Subcutaneous adipose tissue (tissue), 4 donors: Measurements from ENCODE around the gene KCNMB3. TPM values are rescaled to one million over a fixed set of nuclear protein-coding genes. Genes with fewer than 3 reads are reported as not detected.

Experiments used
- total RNA-seq, 4 donors: library from RNA; depleted of rRNA; stranded (reverse); fragments of >200 nt; gene quantifications; one replicate each; pipeline ENCODE4 v1.1.0, GENCODE V29; 2016
- TF ChIP-seq, protein P1 (sequence below): fragments of 450-650 bp; IDR thresholded peaks from one replicate; pipeline ENCODE4 v1.5.1; 2016; ENCODE audit warnings: low read depth, mild to moderate bottlenecking, control low read depth, antibody characterized with exemption, moderate library complexity

The KCNMB3 gene
- total RNA-seq, 4 donors from 2014 or later: 2.2 to 4.3 (median 2.8) TPM

DNA sequence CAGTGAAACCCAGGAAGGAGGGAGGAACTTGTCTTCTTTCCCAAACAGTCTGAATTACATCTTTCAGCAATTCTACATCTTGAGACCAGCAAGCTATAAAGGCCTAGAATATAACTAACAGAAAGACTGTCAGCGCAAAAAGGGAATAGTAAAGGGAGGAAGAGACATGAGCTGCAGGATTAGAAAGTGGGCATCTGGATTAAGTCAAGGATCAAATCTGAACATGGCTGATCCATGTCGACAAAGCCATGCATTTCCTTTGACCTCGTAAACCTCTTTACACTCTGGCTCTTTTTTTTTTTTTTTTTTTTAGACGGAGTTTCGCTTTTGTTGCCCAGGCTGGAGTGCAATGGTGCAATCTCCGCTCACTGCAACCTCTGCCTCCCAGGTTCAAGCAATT, 35.4 kb upstream of the KCNMB3 start:
- TF ChIP-seq, protein P1, sequence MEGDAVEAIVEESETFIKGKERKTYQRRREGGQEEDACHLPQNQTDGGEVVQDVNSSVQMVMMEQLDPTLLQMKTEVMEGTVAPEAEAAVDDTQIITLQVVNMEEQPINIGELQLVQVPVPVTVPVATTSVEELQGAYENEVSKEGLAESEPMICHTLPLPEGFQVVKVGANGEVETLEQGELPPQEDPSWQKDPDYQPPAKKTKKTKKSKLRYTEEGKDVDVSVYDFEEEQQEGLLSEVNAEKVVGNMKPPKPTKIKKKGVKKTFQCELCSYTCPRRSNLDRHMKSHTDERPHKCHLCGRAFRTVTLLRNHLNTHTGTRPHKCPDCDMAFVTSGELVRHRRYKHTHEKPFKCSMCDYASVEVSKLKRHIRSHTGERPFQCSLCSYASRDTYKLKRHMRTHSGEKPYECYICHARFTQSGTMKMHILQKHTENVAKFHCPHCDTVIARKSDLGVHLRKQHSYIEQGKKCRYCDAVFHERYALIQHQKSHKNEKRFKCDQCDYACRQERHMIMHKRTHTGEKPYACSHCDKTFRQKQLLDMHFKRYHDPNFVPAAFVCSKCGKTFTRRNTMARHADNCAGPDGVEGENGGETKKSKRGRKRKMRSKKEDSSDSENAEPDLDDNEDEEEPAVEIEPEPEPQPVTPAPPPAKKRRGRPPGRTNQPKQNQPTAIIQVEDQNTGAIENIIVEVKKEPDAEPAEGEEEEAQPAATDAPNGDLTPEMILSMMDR: no peak

DNA sequence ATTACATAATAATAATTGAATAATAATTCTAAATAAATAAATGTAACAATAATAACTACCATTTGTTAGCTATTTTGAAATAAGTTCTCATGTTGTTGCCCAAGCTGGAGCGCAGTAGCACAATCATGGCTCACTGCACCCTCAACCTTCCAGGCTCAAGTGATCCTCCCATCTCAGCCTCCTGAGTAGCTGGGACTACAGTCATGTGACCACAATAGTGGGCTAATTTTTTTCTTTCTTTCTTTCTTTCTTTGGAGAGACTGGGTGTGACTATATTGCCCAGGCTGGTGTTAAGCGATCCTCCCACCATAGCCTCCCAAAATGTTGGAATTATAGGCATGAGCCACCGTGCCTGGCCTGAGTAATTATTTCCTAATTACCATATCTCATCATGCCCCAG, 30.9 kb upstream of the KCNMB3 start:
- TF ChIP-seq, protein P1: no peak

DNA sequence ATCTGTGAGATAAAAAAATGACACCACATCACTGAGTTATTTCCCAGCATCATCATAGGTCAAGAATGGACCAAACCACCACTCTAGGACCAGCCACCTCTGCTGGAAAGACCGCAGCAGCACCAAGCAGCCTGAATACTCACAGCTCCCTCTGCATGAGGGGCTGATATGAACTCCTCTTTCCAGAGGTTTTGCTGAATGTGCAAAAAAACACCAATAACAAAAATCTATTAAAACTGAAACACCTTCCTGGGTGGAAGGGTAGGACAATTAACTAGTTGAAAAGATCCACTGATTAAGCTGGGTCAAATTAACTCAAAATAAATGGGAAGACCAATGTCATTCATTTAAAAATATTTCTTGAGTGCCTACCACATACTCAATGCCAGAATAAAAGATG, 28.9 kb upstream of the KCNMB3 start:
- TF ChIP-seq, protein P1: no peak

DNA sequence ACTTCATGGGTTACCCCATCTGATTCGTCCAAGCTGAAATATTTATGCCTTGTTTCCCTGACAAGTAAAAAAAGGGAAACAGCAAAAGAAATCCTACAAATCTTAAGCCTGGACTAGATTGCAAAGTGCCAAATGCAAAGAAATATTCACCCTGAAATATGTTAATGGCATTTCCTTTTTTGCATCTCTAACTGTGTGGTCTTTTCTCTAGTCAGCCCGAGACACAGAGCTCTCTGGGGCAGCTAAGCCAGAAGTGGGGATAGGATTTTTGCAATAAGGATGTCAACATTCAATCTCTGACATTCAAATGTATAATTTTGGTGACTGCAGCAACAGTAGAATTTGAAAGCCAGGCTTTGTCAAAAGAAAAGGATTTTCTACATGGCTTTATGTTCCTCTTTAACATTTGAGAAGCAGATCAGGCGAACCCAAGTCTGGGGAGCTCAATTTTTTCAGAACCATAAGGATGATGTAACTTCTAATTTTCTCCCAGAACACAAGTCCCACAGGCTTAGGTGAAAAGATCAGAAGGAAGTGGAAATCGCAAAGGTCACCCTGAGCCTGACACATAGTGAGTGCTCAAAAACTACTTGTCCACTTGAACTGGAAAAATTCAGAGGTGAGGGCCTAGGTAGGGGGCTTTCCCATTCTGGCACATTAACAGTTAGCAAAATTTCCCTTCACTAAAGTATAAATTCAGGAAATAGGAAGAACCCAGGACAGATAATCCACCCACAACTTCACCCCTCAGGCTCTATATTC, 28.2 kb upstream of the KCNMB3 start:
- TF ChIP-seq, protein P1: no peak

DNA sequence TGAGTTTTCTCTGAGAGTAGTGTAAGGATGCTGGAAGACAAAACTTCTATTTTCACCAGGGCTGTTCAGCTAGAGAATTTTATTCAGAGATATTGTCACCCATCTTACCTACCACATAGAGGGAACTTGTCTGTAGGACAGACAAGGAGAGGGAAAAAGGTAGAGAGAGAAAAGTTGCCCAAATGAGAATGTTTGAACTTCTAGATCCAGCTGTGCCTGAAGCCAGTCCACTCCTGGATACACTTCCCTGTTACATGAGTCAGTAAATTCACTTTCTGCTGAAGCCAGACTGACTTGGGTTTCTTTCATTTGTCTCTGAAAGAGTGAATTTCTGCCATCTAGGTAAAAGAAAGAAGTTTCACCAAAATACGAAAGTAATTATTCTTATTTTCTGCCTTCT, 27.2 kb upstream of the KCNMB3 start:
- TF ChIP-seq, protein P1: no peak

DNA sequence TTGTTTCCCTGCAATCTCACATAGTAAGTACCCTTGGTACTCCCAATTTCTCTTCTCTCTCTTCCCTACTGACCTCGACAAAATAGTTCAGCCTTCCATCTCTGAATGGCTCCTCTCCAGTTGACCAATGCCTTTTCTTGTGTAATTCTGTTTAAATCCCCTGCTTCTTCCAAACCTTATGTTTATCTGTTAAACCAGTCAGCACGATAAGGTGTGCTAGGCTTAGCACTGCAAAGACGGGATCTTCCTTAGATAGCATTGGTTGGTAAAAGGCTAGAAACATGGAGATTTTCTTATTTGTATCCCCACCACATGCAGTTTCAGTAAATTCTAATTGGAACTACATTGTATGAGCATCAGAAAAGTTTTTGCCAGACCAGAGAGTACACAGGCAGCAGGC, 25.8 kb upstream of the KCNMB3 start:
- TF ChIP-seq, protein P1: no peak

DNA sequence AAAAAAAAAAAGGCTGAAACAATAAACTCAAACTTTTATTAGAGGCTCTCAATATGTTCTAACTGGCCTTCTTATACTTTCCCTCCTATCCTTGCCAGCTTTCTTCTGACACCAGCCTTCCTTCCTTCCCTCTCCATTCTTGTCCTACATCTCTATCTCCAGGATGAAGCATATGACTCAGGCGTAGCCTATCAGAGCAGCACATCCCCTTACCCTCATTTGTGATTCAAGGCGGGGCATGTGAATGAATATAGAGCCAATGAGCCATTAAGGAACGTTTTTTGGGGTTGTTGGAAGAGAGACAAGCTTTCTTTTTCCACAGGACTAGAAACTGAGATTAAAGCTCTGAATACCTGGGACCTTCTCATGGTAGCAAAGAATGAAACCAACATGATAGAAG, 25.1 kb upstream of the KCNMB3 start:
- TF ChIP-seq, protein P1: no peak
